HG03108 (cell line): ENCODE data around the gene NDUFB7.
"Not testable (repeated sequence)": the region's sequence is repeated elsewhere in the genome, so short reads cannot be mapped to it uniquely, and the experiment has no call there.

Source experiments
- ATAC-seq: cut with Tn5 transposase; IDR thresholded peaks from one replicate; pipeline ENCODE4 v1.9.1; 2021; ENCODE audit warnings: moderate library complexity; ENCODE audit not compliant: unreplicated experiment

The NDUFB7 gene

GRCh38 chr19:14575428-14575980, 3.6 kb upstream of the NDUFB7 start:
- ATAC-seq, result no peak

- no peak for ATAC-seq
Observed at GRCh38 chr19:14570864-14571527, 870 bp downstream of the NDUFB7 start.

GRCh38 chr19:14567079-14567478, 4.8 kb downstream of the NDUFB7 start:
- ATAC-seq, result no peak

DNA sequence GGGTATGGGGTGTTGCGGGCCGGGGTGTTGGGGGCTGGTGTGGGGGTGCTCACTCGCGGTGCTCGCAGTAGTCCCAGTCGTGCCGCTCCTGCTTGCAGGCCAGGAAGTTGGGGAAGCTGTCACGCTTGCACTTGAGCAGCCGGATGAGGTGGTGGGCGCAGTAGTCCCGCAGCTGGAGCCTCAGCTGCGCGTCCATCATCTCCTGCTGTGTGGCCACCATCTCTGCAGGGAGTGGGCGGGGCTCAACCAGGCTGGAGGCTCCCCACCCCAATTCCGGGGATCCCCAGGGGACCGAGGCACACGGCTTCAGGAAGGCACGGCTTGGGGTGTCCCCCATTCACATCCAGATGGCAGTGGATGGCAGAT, 5.2 kb downstream of the NDUFB7 start:
- ATAC-seq, result no peak

- no peak for ATAC-seq
Observed at GRCh38 chr19:14565765-14566711, 5.8 kb downstream of the NDUFB7 start.

DNA sequence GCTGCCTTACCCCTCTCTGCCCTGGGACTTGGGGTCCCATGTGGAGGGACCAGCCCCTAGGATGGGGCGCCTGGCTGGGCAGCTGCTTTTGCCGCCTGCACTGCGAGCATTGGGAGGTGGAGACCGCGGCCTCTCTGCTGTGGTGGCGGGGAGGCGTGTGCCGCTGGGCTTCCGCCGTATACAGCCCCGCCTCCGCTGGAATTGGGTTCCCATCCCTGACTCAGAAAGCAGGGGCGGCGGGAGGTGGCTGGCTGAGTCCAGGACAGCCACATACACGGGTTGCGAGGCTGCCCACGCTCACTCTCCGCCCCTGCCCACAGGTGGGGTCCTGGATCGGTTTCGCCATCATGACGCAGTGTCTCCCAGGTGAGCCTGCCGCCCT, 6.6 kb downstream of the NDUFB7 start:
- no peak for ATAC-seq

DNA sequence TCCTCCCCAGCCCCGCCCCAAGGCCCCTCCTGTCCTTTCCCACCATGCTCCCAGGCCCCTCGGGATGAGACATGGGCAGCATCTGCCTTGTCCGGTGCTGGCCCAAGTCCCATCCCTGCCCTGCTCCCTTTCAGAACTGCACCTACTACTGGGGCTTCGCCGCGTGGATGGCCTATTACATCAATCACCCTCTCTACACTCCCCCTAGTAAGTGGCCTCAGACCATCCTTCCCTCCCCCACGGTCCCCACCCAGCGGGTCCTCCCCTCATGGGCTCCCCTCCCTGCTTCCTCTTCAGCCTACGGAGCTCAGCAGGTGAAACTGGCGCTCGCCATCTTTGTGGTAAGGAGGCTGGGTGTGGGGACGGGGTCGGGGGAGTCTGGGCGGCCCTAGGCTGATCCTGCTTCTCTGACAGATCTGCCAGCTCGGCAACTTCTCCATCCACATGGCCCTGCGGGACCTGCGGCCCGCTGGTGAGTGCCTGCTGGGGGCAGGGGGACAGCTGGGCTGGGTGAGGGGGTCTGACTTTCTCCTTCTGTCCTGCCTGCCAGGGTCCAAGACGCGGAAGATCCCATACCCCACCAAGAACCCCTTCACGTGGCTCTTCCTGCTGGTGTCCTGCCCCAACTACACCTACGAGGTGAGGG, 7.1 kb downstream of the NDUFB7 start:
- not testable (repeated sequence) for ATAC-seq

- ATAC-seq, result no peak
Observed at GRCh38 chr19:14563989-14564651, 7.7 kb downstream of the NDUFB7 start.

- ATAC-seq, result no peak
Observed at GRCh38 chr19:14563590-14563926, 8.3 kb downstream of the NDUFB7 start.

- ATAC-seq, result no peak
Observed at GRCh38 chr19:14562660-14563589, 8.9 kb downstream of the NDUFB7 start.

DNA sequence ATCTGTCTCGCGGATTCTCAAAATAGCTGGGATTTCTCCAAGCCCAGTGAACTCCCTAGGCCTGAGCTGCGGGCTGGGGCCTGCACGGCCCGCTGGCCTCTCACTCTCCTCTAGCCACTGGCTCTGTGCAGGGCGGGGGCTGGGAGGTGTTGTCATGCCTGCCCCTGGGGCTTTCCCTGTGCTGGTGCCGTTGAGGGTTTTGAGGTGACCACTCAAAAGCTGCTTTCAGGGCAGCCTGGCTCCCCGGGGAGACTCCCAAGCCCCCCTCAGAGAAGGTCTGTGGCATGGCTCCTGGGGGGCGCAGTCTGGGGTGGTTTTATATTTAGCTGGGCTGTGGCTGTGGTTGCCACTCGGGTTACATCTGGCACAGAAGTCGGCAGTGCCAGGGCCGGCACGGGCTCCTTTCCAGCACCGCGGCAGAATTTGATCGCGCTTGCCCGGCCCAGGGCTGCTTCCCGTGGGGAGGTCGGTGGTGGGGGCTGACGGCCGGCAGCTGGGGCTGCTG, 10.0 kb downstream of the NDUFB7 start:
- ATAC-seq, result no peak

DNA sequence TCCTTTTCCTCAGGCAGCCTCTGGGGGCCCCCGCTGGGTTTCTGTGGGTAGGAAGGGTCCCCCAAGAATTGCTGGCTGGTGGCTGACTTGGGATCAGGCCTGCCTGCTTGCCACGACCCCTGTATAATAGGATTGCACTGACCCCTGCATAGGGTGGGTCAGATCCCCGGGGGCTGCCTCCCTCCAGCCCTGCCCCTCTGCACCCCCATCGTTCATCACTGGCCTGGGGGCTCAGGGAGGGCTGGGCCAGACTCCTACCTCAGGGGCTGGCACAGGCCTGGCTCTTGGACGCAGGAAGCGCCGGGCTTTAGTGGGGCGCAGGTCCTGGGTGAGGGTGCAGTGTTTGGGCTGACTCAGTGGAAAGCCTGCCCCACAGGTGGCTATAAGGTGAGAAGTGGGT, 10.6 kb downstream of the NDUFB7 start:
- no peak for ATAC-seq

- no peak for ATAC-seq
Observed at GRCh38 chr19:14560776-14561108, 11.1 kb downstream of the NDUFB7 start.

- ATAC-seq, result no peak
Observed at GRCh38 chr19:14559916-14560775, 11.7 kb downstream of the NDUFB7 start.

GRCh38 chr19:14558370-14559066, 13.3 kb downstream of the NDUFB7 start:
- ATAC-seq, result no peak

GRCh38 chr19:14556662-14557188, 15.1 kb downstream of the NDUFB7 start:
- ATAC-seq, result peak; percentile 59

GRCh38 chr19:14555918-14556661, 15.8 kb downstream of the NDUFB7 start:
- ATAC-seq, result no peak
